ENCODE results near the gene ERBB4. TPM values are rescaled to one million over a fixed set of nuclear protein-coding genes. Genes with fewer than 3 reads are reported as not detected.

ERBB4 gene
- total RNA-seq, 1 experiment from 2014 or later, result 0.04 TPM

GRCh38 chr2:212030709-212031108, 507.9 kb downstream of the ERBB4 start:
- Histone ChIP-seq H3K23ac (ENCODE audit: insufficient read length, low read depth, low read length) (no peak overlapping the region), H3K27me3 (ENCODE audit: insufficient read depth, low read length) (no peaks in the 10 kb centered on the region), H2BK20ac (ENCODE audit: low read depth, low read length, poor library complexity, severe bottlenecking) (no peak overlapping the region), H3K23me2 (ENCODE audit: insufficient read length, low read depth, low read length, poor library complexity, severe bottlenecking) (no peaks in the 10 kb centered on the region), H3K27ac (ENCODE audit: insufficient read length, low read depth, low read length) (no peak overlapping the region), H4K91ac (ENCODE audit: insufficient read length, low read depth, low read length) (no peak overlapping the region), H2AFZ (ENCODE audit: low read length) (no peak overlapping the region), H2BK5ac (ENCODE audit: insufficient read length, low read length) (no peak overlapping the region), H3K79me1 (ENCODE audit: insufficient read depth, low read depth, low read length, poor library complexity, severe bottlenecking) (no peaks in the 10 kb centered on the region), H2BK120ac (ENCODE audit: low read depth, low read length, poor library complexity, severe bottlenecking) (no peak overlapping the region), H3K4me1 (ENCODE audit: insufficient read depth, low read length) (no peaks in the 10 kb centered on the region), H3K79me2 (ENCODE audit: insufficient read depth, low read length) (no peaks in the 10 kb centered on the region), H3K9ac (ENCODE audit: extremely low read depth, insufficient read length, low read length) (no peak overlapping the region), H3K4me2 (ENCODE audit: insufficient read depth, insufficient read length, low read length) (no peak overlapping the region), H3K14ac (ENCODE audit: insufficient read depth, low read length) (no peak overlapping the region), H2AK5ac (ENCODE audit: insufficient read length, low read length) (no peak overlapping the region), H4K5ac (ENCODE audit: insufficient read length, low read depth, low read length) (no peak overlapping the region), H3K56ac (ENCODE audit: insufficient read length, low read depth, low read length) (no peak overlapping the region), H3T11ph (ENCODE audit: low read length) (no peak overlapping the region), H3K9me3 (ENCODE audit: control insufficient read depth, low read depth, low read length) (no peaks in the 10 kb centered on the region), H2BK15ac (ENCODE audit: low read depth, low read length) (no peak overlapping the region), H3K4ac (ENCODE audit: low read depth, low read length) (no peak overlapping the region), H4K8ac (replicated peaks; ENCODE audit: insufficient read length, low read depth, low read length) (no peak overlapping the region), H3K18ac (ENCODE audit: insufficient read length, low read depth, low read length) (no peak overlapping the region), H2BK12ac (ENCODE audit: insufficient read length, low read depth, low read length) (no peak overlapping the region), H4K20me1 (ENCODE audit: control insufficient read depth, insufficient read depth, insufficient read length) (no peaks in the 10 kb centered on the region)
- no peaks in the 10 kb centered on the region for H3K36me3 Mint-ChIP-seq (ENCODE audit: insufficient read depth in 1 of 3, low read depth in 3 of 3)
- DNase-seq, result no peak
- no peaks in the 10 kb centered on the region for H3K9me3 Mint-ChIP-seq
- no peak overlapping the region for H3K4me3 Mint-ChIP-seq
- no peak for TF ChIP-seq CTCF (conservative IDR thresholded peaks at IDR 0.05)
- no peaks in the 10 kb centered on the region for H3K27me3 Mint-ChIP-seq (ENCODE audit: low read depth)
- no peak overlapping the region; a peak in 2 of 7 replicates for H3K27ac Mint-ChIP-seq
- H3K4me1 Mint-ChIP-seq, result peaks cover 5% of the 10 kb centered on the region in 2 experiments
- WGBS (ENCODE audit: extremely low coverage, insufficient read length, low lambda C conversion rate), result no CpG with 5 or more reads among the region's 4 CpGs

Data from H9 (cell line).